Natural killer cell (primary cell): ENCODE measurements around the gene GIGYF1. TPM values are rescaled to one million over a fixed set of nuclear protein-coding genes. Genes with fewer than 3 reads are reported as not detected.
A peak's percentile ranks its signal among the peaks of the same experiment; 100 is the strongest.

Source experiments
- ATAC-seq, 3 donors: fragments of 150-1000 bp in 2 of 3; fragments of 200-7000 bp in 1 of 3; cut with Tn5 transposase; 1 replicate in 1 of 3; 2 replicates in 2 of 3; pipeline ENCODE4 v1.10.0; 2021; ENCODE audit warnings: mild to moderate bottlenecking in 2 of 3, moderate library complexity in 2 of 3
- DNase-seq, 2 donors: peaks; one replicate each; pipeline versions ENCODE4 v3.0.0 to v3.0.0-alpha.2; 2013 to 2021; ENCODE audit warnings: mixed read lengths in 1 of 2
- H3K27ac ChIP-seq: one replicate; pipeline ENCODE4 v1.5.1; 2013; ENCODE audit warnings: mild to moderate bottlenecking, low read length
- H3K27me3 ChIP-seq: one replicate; pipeline ENCODE4 v1.6.1; 2013; ENCODE audit warnings: low read length; ENCODE audit not compliant: control insufficient read depth, insufficient read depth
- H3K36me3 ChIP-seq: one replicate; pipeline ENCODE4 v1.6.1; 2013; ENCODE audit warnings: low read length; ENCODE audit not compliant: control insufficient read depth, insufficient read depth
- H3K4me1 ChIP-seq: one replicate; pipeline ENCODE4 v1.6.1; 2013; ENCODE audit warnings: low read length; ENCODE audit not compliant: control insufficient read depth, insufficient read depth
- H3K4me3 ChIP-seq: one replicate; pipeline ENCODE4 v1.5.1; 2013; ENCODE audit warnings: low read length
- H3K9me3 ChIP-seq: one replicate; pipeline ENCODE4 v1.6.1; 2013; ENCODE audit warnings: low read length; ENCODE audit not compliant: control insufficient read depth, insufficient read depth
- H3K27ac Mint-ChIP-seq, 2 donors: one replicate each; pipeline ENCODE4 v1.8.0; 2022; ENCODE audit warnings: mild to moderate bottlenecking in 2 of 2, mixed read lengths in 2 of 2, moderate library complexity in 1 of 2
- H3K27me3 Mint-ChIP-seq, 2 donors: one replicate each; pipeline ENCODE4 v1.8.0; 2022; ENCODE audit warnings: low read depth in 2 of 2, mixed read lengths in 2 of 2
- H3K36me3 Mint-ChIP-seq: one replicate; pipeline ENCODE4 v1.8.0; 2022; ENCODE audit warnings: mixed read lengths
- H3K4me1 Mint-ChIP-seq, 2 donors: one replicate each; pipeline ENCODE4 v1.8.0; 2022; ENCODE audit warnings: mixed read lengths in 2 of 2
- H3K4me3 Mint-ChIP-seq: one replicate; pipeline ENCODE4 v1.8.0; 2022; ENCODE audit warnings: mild to moderate bottlenecking, moderate library complexity, mixed read lengths
- H3K9me3 Mint-ChIP-seq, 2 donors: one replicate each; pipeline ENCODE4 v1.8.0; 2022; ENCODE audit warnings: mixed read lengths in 2 of 2
- whole genome bisulfite sequencing: methylation state at CpG from one replicate; pipeline ENCODE4 v1.1.7; 2013; ENCODE audit warnings: missing lambda C conversion rate; ENCODE audit not compliant: insufficient coverage; 5-methylcytosine and 5-hydroxymethylcytosine counted together
- intact Hi-C: fragments of 100-400 bp; cut with micrococcal nuclease; formaldehyde crosslinking; loops from one replicate; pipeline ENCODE4 v1.14.2; 2022
- total RNA-seq, 4 donors: library from RNA; stranded (reverse); fragments of 120-200 nt in 1 of 4; gene quantifications; one replicate each; pipeline versions ENCODE4 v1.2.3 to v1.2.4, GENCODE V29; 2013 to 2022
- TF ChIP-seq, protein P1 (sequence below): fragments of 200-600 bp; IDR thresholded peaks from one replicate; pipeline ENCODE4 v1.8.0; 2022; ENCODE audit warnings: antibody characterized with exemption

GIGYF1 gene
- total RNA-seq, 3 donors from 2014 or later (not counting 1 experiment from before 2014, with no cell fraction given): 92.0 to 102 (median 101) TPM

DNA sequence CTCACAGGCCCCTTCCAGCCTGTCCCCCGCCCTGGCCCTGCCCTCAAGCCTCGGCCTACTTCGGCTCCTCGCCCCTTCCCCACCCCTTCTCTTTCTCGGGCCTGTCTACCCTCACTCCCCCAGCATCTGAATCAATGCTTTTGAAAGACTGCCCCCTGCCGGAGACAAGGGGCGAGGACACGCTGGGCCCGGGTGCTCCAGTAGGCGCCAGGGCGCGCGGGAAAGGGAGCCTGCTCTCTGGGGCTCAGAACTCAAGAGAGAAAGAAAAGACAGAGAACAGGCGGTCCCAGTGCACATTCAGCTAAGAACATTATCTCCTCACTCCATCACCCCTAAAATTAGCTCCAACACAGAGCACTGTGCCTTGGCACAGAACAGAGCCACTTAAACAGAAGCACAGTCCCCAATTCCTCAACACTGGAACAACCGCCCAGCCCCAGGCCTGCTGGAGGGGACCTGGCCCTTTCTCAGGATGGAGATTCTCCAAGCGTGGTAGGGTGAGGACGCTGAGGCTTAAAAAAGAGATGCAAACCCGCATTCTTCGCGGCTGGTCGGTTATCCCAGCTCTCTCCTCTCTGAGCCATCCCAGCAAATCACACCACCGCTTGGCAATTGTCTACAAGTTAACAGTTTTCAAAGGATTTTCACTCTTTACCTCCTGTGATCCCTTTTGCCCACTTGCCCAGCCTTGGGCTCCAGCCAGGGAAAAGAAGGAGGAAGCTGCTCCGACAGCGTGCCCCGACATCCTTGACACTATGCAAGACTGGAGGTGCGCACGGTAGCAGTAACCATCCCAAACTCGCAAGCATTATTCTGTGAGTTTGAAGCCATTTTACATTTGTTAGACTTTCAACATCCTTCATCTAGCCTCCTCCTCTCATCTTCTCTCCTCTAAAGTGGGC, 2.1 kb downstream of the GIGYF1 start:
- Histone ChIP-seq H3K27me3 (no peaks in the 10 kb centered on the region), H3K9me3 (no peaks in the 10 kb centered on the region), H3K4me1 (peaks cover 46% of the 10 kb centered on the region), H3K36me3 (peaks cover 17% of the 10 kb centered on the region), H3K4me3 (no peak overlapping the region), H3K27ac (no peak overlapping the region)
- TF ChIP-seq, protein P1, sequence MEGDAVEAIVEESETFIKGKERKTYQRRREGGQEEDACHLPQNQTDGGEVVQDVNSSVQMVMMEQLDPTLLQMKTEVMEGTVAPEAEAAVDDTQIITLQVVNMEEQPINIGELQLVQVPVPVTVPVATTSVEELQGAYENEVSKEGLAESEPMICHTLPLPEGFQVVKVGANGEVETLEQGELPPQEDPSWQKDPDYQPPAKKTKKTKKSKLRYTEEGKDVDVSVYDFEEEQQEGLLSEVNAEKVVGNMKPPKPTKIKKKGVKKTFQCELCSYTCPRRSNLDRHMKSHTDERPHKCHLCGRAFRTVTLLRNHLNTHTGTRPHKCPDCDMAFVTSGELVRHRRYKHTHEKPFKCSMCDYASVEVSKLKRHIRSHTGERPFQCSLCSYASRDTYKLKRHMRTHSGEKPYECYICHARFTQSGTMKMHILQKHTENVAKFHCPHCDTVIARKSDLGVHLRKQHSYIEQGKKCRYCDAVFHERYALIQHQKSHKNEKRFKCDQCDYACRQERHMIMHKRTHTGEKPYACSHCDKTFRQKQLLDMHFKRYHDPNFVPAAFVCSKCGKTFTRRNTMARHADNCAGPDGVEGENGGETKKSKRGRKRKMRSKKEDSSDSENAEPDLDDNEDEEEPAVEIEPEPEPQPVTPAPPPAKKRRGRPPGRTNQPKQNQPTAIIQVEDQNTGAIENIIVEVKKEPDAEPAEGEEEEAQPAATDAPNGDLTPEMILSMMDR: peak; percentile 82
- DNase-seq (peak; percentile 73 to 90), ATAC-seq (peak; percentile 64 to 75 (median 65))
- Mint-ChIP-seq H3K27me3 (no peaks in the 10 kb centered on the region), H3K36me3 (no peaks in the 10 kb centered on the region), H3K27ac (peak overlapping the region; percentile 84 to 94), H3K9me3 (no peaks in the 10 kb centered on the region), H3K4me3 (peak overlapping the region; percentile 96), H3K4me1 (peaks cover 25 to 32% of the 10 kb centered on the region in 2 donors)
- 42% methylated on average over 28 of the region's 28 CpGs for WGBS
- intact Hi-C loops: loop anchor here (1.0 to 10.0 kb wide), 4 partner anchors 60 to 217 kb away; partner anchors contain the start of genes PCOLCE and TSC22D4

DNA sequence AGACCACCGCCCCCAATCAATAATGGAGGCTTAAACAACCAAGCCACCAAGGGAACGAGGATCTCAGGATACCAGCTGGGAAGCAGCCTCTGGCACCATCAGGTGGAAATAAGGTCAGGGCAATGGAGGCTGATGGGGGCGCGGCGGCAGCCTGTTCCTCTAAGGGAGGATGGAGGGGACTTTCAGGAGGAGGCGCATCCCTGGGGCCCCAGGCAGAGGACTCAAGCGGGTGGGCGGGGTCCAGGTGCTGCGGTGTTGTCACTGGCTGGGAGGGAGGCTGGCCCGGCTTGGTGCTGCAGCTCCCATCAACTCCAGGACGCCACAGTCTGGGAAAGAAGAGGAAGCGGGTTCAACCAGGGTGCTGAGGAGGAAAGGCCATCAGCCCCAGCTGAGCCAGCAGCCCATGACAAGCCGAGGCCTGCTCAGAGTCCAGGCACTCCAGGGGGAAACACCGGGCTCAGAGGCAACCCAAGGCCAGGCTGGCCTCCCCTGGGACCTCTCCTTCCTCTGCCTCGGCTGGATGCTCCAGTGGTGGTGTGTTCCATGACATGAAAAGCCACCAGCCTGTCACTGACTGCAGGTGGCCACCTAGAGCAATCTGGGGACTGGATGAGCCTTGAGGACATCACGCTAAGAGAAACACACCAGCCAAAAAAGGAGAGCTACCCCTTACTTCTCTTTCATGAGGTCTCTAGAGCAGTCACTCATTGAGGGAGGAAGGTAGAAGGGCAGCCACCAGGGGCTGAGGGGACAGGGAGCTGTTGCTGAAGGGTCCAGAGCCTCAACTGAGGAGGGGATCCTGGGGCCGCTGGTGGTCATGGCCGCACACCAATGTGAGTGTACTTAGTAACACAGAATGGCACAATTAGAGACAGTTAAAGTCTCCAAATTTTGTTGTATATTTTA, 4.6 kb downstream of the GIGYF1 start:
- Histone ChIP-seq H3K27ac (no peak overlapping the region), H3K9me3 (no peaks in the 10 kb centered on the region), H3K4me1 (peaks cover 38% of the 10 kb centered on the region), H3K4me3 (no peak overlapping the region), H3K36me3 (peaks cover 40% of the 10 kb centered on the region), H3K27me3 (no peaks in the 10 kb centered on the region)
- intact Hi-C loops: loop anchor here (5.0 to 10.0 kb wide), 3 partner anchors 57 to 215 kb away; partner anchors contain the start of genes PCOLCE and TSC22D4
- DNase-seq: no peak
- H3K4me1 Mint-ChIP-seq: peaks cover 25 to 35% of the 10 kb centered on the region in 2 donors
- TF ChIP-seq, protein P1: no peak
- no peaks in the 10 kb centered on the region for H3K36me3 Mint-ChIP-seq
- no peak for ATAC-seq
- H3K27me3 Mint-ChIP-seq: no peaks in the 10 kb centered on the region
- WGBS: 85% methylated on average over 16 of the region's 18 CpGs
- no peak overlapping the region for H3K4me3 Mint-ChIP-seq
- H3K27ac Mint-ChIP-seq: peak overlapping the region in 1 of 2 donors; percentile 71
- H3K9me3 Mint-ChIP-seq: no peaks in the 10 kb centered on the region

DNA sequence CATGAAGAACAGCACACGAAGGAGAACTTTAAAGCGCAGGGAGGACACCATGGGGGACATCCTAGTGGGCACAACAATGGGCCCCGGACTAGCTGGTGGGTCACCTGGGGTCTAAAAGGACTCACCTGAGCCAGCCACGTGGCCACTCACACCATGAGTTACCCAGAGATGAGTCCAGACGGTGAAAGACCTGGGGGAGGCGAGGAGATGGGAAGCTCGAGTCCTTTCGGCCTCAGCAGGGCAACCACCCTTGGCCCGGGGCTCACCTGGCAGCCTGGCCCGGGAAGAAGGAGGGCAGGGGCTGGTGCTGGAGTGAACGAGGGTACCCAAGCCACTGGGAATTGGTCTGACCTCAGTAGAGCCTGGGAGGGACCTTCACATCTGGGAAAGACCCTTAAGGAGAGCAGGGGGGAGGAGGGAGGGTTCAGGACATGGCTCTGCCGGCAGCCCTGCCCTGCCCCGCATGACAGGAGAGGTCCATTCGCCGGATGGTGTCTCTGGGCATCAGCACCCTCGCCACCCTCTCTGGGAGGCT, 5.7 kb downstream of the GIGYF1 start:
- Histone ChIP-seq H3K4me3 (no peak overlapping the region), H3K4me1 (peaks cover 37% of the 10 kb centered on the region), H3K27ac (no peak overlapping the region), H3K27me3 (no peaks in the 10 kb centered on the region), H3K9me3 (no peaks in the 10 kb centered on the region), H3K36me3 (peaks cover 49% of the 10 kb centered on the region)
- Mint-ChIP-seq H3K4me1 (peaks cover 25 to 34% of the 10 kb centered on the region in 2 donors), H3K4me3 (no peak overlapping the region), H3K9me3 (no peaks in the 10 kb centered on the region), H3K27ac (no peak overlapping the region), H3K27me3 (no peaks in the 10 kb centered on the region), H3K36me3 (no peaks in the 10 kb centered on the region)
- no peak for DNase-seq
- intact Hi-C loops: no loop called here
- WGBS: 95% methylated on average over 16 of the region's 16 CpGs
- ATAC-seq: no peak
- TF ChIP-seq, protein P1: no peak
